Thoracic aorta (tissue), 2 donors: ENCODE data around the gene RBMS3. TPM values are rescaled to one million over a fixed set of nuclear protein-coding genes. Genes with fewer than 3 reads are reported as not detected.

Experiments used
- ATAC-seq: fragments of 150-250 bp; one replicate; pipeline ENCODE4 v1.8.0; 2017; ENCODE audit warnings: low read depth; ENCODE audit not compliant: insufficient number of reproducible peaks, low FRiP score
- DNase-seq: peaks from one replicate; pipeline ENCODE4 v3.0.0-alpha.2; 2020; ENCODE audit warnings: low spot score
- H3K27ac ChIP-seq, 2 donors: fragments of 200-600 bp; sonication (generic); 1 replicate in 1 of 2; 2 replicates in 1 of 2; pipeline ENCODE4 v1.5.1; 2016; ENCODE audit warnings: mild to moderate bottlenecking in 2 of 2, moderate library complexity in 2 of 2
- H3K27me3 ChIP-seq: fragments of 200-600 bp; sonication (generic); replicated peaks from 2 replicates; pipeline ENCODE4 v1.6.0; 2016; ENCODE audit warnings: mild to moderate bottlenecking; ENCODE audit not compliant: insufficient read depth
- H3K36me3 ChIP-seq: fragments of 200-600 bp; sonication (generic); one replicate; pipeline ENCODE4 v1.5.1; 2016
- H3K4me1 ChIP-seq, 2 donors: fragments of 200-600 bp; sonication (generic); 1 replicate in 1 of 2; 2 replicates in 1 of 2; pipeline versions ENCODE4 v1.5.1 to v1.6.0; 2016; ENCODE audit warnings: low read depth in 2 of 2, mild to moderate bottlenecking in 1 of 2; ENCODE audit not compliant: control insufficient read depth in 1 of 2
- H3K4me3 ChIP-seq: fragments of 200-600 bp; sonication (generic); 2 replicates; pipeline ENCODE4 v1.5.1; 2016; ENCODE audit warnings: mild to moderate bottlenecking
- H3K9me3 ChIP-seq: fragments of 200-600 bp; sonication (generic); 2 replicates; pipeline ENCODE4 v1.5.1; 2016
- total RNA-seq, 2 donors: library from RNA; depleted of rRNA; stranded (reverse); fragments of >200 nt; gene quantifications; one replicate each; pipeline versions ENCODE4 v1.1.0 to v1.2.3, GENCODE V29; 2016
- TF ChIP-seq, protein P1 (sequence below): fragments of 200-600 bp; sonication (generic); IDR thresholded peaks from one replicate; pipeline ENCODE4 v1.5.1; 2019; ENCODE audit warnings: antibody characterized with exemption

RBMS3 gene
- total RNA-seq, 2 donors from 2014 or later: 149 to 186 TPM

DNA sequence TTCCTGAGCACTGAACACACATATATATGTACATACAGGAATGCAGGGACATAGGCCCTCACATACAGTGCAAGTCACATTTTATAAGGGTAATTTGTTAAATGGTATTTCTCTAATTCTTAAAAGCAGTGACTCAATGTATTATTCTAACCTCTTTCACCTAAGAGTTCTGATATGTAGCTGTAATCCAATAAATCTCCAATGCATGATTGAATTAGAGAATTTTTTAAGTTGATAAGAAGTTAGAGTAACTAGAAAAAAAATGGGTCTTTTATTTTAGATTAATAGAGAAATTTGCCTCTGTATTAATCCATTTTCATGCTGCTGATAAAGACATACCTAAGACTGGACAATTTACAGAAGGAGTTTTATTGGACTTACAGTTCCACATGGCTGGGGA, 98.2 kb downstream of the RBMS3 start:
- no peak for ATAC-seq
- no peak overlapping the region for H3K4me3 ChIP-seq
- no peaks in the 10 kb centered on the region for H3K36me3 ChIP-seq
- H3K27ac ChIP-seq: no peak overlapping the region
- no peaks in the 10 kb centered on the region for H3K27me3 ChIP-seq
- TF ChIP-seq, protein P1, sequence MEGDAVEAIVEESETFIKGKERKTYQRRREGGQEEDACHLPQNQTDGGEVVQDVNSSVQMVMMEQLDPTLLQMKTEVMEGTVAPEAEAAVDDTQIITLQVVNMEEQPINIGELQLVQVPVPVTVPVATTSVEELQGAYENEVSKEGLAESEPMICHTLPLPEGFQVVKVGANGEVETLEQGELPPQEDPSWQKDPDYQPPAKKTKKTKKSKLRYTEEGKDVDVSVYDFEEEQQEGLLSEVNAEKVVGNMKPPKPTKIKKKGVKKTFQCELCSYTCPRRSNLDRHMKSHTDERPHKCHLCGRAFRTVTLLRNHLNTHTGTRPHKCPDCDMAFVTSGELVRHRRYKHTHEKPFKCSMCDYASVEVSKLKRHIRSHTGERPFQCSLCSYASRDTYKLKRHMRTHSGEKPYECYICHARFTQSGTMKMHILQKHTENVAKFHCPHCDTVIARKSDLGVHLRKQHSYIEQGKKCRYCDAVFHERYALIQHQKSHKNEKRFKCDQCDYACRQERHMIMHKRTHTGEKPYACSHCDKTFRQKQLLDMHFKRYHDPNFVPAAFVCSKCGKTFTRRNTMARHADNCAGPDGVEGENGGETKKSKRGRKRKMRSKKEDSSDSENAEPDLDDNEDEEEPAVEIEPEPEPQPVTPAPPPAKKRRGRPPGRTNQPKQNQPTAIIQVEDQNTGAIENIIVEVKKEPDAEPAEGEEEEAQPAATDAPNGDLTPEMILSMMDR: no peak
- no peak for DNase-seq
- no peaks in the 10 kb centered on the region for H3K9me3 ChIP-seq
- H3K4me1 ChIP-seq: peaks cover 0 to 51% of the 10 kb centered on the region in 2 donors

DNA sequence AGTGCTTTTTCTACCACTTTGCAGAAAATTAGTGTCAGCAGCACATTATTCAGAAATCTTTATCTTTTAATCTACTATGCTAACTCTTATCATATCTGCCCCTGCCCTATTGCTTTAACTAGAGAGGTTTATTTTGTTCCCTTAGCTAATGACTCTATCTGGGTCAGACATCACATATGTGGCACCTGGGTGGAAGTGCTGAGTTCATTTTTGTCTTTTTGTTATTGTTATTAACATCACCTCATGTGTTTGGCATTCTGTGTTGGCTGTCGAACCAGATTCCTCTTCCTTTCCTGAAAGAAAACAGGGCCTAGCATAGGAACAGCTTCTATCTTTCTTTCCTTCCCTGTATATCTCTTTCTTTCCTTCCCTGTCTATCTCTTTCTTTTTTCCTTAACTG, 100.7 kb downstream of the RBMS3 start:
- no peak for ATAC-seq

GRCh38 chr3:29382409-29382808, 101.5 kb downstream of the RBMS3 start:
- H3K27me3 ChIP-seq: no peaks in the 10 kb centered on the region
- H3K4me1 ChIP-seq: peaks cover 0 to 68% of the 10 kb centered on the region in 2 donors
- H3K9me3 ChIP-seq: no peaks in the 10 kb centered on the region
- H3K36me3 ChIP-seq: no peaks in the 10 kb centered on the region
- ATAC-seq (no peak), DNase-seq (no peak)
- H3K4me3 ChIP-seq: peak overlapping the region; percentile 19
- TF ChIP-seq, protein P1: no peak
- peak overlapping the region; percentile 37 to 79 for H3K27ac ChIP-seq

More for the DNA sequence above, 100.7 kb downstream of the RBMS3 start:
- no peak for DNase-seq
- TF ChIP-seq, protein P1: no peak
- no peaks in the 10 kb centered on the region for H3K9me3 ChIP-seq
- peak overlapping the region; percentile 37 to 79 for H3K27ac ChIP-seq
- H3K27me3 ChIP-seq: no peaks in the 10 kb centered on the region
- H3K4me1 ChIP-seq: peaks cover 0 to 67% of the 10 kb centered on the region in 2 donors
- H3K36me3 ChIP-seq: no peaks in the 10 kb centered on the region
- no peak overlapping the region for H3K4me3 ChIP-seq

DNA sequence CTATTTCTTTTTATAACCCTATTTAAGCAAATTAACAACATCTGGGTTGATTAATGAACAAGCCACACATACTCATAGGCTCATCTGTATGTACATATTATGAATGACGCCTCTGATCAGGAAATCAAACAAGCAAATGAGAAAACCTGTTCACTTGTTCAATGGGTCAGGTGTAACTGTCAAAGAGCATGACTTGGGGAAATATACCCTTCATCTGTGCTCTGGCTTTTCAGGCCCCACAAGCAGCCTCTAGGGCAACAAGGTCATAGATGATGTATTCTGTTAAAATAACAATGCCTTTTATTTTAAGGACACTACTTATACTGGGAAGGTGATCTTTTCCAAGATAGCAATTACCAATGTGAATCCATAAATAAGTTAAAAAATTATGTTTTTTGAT, 102.0 kb downstream of the RBMS3 start:
- H3K9me3 ChIP-seq: no peaks in the 10 kb centered on the region
- no peak for DNase-seq
- H3K4me1 ChIP-seq: peaks cover 0 to 68% of the 10 kb centered on the region in 2 donors
- ATAC-seq: no peak
- no peak overlapping the region for H3K4me3 ChIP-seq
- H3K27ac ChIP-seq: peak overlapping the region; percentile 32 to 79
- no peaks in the 10 kb centered on the region for H3K36me3 ChIP-seq
- TF ChIP-seq, protein P1: no peak
- H3K27me3 ChIP-seq: no peaks in the 10 kb centered on the region

- TF ChIP-seq, protein P1: no peak
- Histone ChIP-seq H3K9me3 (no peaks in the 10 kb centered on the region), H3K27me3 (no peaks in the 10 kb centered on the region), H3K36me3 (no peaks in the 10 kb centered on the region), H3K27ac (peak overlapping the region; percentile 79 to 85), H3K4me3 (peak overlapping the region; percentile 15), H3K4me1 (peaks cover 0 to 60% of the 10 kb centered on the region in 2 donors)
- ATAC-seq (no peak), DNase-seq (no peak)
These were observed 103.8 kb downstream of the RBMS3 start for GRCh38 chr3:29384640-29385039.
